CD14-positive monocyte (primary cell): ENCODE measurements around the gene TNFSF4. TPM values are rescaled to one million over a fixed set of nuclear protein-coding genes. Genes with fewer than 3 reads are reported as not detected.

Experiments
- DNase-seq, 3 donors: peaks; one replicate each; pipeline ENCODE4 v3.0.0-alpha.2; 2011 to 2022
- H2AFZ ChIP-seq: 2 replicates; pipeline ENCODE4 v1.6.0; 2012; ENCODE audit warnings: mild to moderate bottlenecking, low read depth, low read length, inconsistent platforms; ENCODE audit not compliant: insufficient read depth, poor library complexity, severe bottlenecking
- H3K27ac ChIP-seq, 2 donors: 1 replicate in 1 of 2; 2 replicates in 1 of 2; pipeline ENCODE4 v1.5.1; 2012 to 2013; ENCODE audit warnings: low read length in 2 of 2, control low read depth in 1 of 2, inconsistent platforms in 1 of 2, low read depth in 1 of 2, mild to moderate bottlenecking in 1 of 2
- H3K27me3 ChIP-seq, 2 donors: one replicate each; pipeline versions ENCODE4 v1.6.0 to v1.6.1; 2011 to 2013; ENCODE audit warnings: low read length in 2 of 2; ENCODE audit not compliant: control insufficient read depth in 2 of 2, insufficient read depth in 2 of 2
- H3K36me3 ChIP-seq, 2 donors: replicated peaks in 1 of 2; 1 replicate in 1 of 2; 2 replicates in 1 of 2; pipeline versions ENCODE4 v1.5.1 to v1.6.1; 2012 to 2013; ENCODE audit warnings: low read length in 2 of 2, control low read depth in 1 of 2, inconsistent platforms in 1 of 2, mild to moderate bottlenecking in 1 of 2; ENCODE audit not compliant: insufficient read depth in 2 of 2, control insufficient read depth in 1 of 2
- H3K4me1 ChIP-seq, 2 donors: 1 replicate in 1 of 2; 2 replicates in 1 of 2; pipeline versions ENCODE4 v1.5.1 to v1.6.1; 2012 to 2013; ENCODE audit warnings: low read length in 2 of 2, control low read depth in 1 of 2, inconsistent platforms in 1 of 2, mild to moderate bottlenecking in 1 of 2, moderate library complexity in 1 of 2; ENCODE audit not compliant: insufficient read depth in 2 of 2, control insufficient read depth in 1 of 2
- H3K4me2 ChIP-seq: replicated peaks from 2 replicates; pipeline ENCODE3; 2012; ENCODE audit warnings: low read length, moderate library complexity, mild to moderate bottlenecking; ENCODE audit not compliant: poor library complexity, severe bottlenecking; ENCODE audit errors: extremely low read depth
- H3K4me3 ChIP-seq, 3 experiments: fragments of 200-600 bp in 1 of 3; sonication (generic) in 1 of 3; replicated peaks in 1 of 3; 1 replicate in 2 of 3; 2 replicates in 1 of 3; pipeline ENCODE4 v1.5.1; 2011 to 2013; ENCODE audit warnings: low read length in 3 of 3, mild to moderate bottlenecking in 3 of 3, control low read depth in 2 of 3, low read depth in 2 of 3, inconsistent platforms in 1 of 3, moderate library complexity in 1 of 3
- H3K79me2 ChIP-seq: 2 replicates; pipeline ENCODE4 v1.6.0; 2012; ENCODE audit warnings: mild to moderate bottlenecking, control low read depth, inconsistent platforms, low read length, moderate library complexity; ENCODE audit not compliant: insufficient read depth
- H3K9ac ChIP-seq: 2 replicates; pipeline ENCODE4 v1.6.0; 2017; ENCODE audit warnings: low read length, mild to moderate bottlenecking; ENCODE audit not compliant: insufficient read depth, poor library complexity, severe bottlenecking
- H3K9me3 ChIP-seq, 2 donors: replicated peaks in 1 of 2; 1 replicate in 1 of 2; 2 replicates in 1 of 2; pipeline versions ENCODE4 v1.5.1 to v1.6.1; 2012 to 2013; ENCODE audit warnings: low read length in 2 of 2, control low read depth in 1 of 2; ENCODE audit not compliant: control insufficient read depth in 1 of 2, insufficient read depth in 1 of 2
- H4K20me1 ChIP-seq: 2 replicates; pipeline ENCODE4 v1.6.0; 2012; ENCODE audit warnings: mild to moderate bottlenecking, low read length, control low read depth, moderate library complexity; ENCODE audit not compliant: insufficient read depth
- H3K27ac Mint-ChIP-seq, 7 donors: one replicate each; pipeline ENCODE4 v1.8.0; 2020; ENCODE audit warnings: mild to moderate bottlenecking in 7 of 7, mixed read lengths in 7 of 7, moderate library complexity in 6 of 7, inconsistent platforms in 2 of 7
- H3K27me3 Mint-ChIP-seq, 3 donors: one replicate each; pipeline ENCODE4 v1.8.0; 2021 to 2022; ENCODE audit warnings: low read depth in 3 of 3, mild to moderate bottlenecking in 3 of 3, mixed read lengths in 3 of 3, moderate library complexity in 3 of 3, inconsistent platforms in 1 of 3
- H3K36me3 Mint-ChIP-seq, 2 donors: one replicate each; pipeline ENCODE4 v1.8.0; 2020; ENCODE audit warnings: mixed read lengths in 2 of 2, inconsistent platforms in 1 of 2, mild to moderate bottlenecking in 1 of 2
- H3K4me1 Mint-ChIP-seq: one replicate; pipeline ENCODE4 v1.8.0; 2020; ENCODE audit warnings: mild to moderate bottlenecking, mixed read lengths
- H3K4me3 Mint-ChIP-seq, 2 donors: one replicate each; pipeline ENCODE4 v1.8.0; 2020; ENCODE audit warnings: mild to moderate bottlenecking in 2 of 2, mixed read lengths in 2 of 2, moderate library complexity in 1 of 2
- H3K9me3 Mint-ChIP-seq, 7 donors: one replicate each; pipeline ENCODE4 v1.8.0; 2020 to 2022; ENCODE audit warnings: mixed read lengths in 7 of 7, mild to moderate bottlenecking in 6 of 7, moderate library complexity in 6 of 7, inconsistent platforms in 2 of 7
- CTCF ChIP-seq: fragments of 200-600 bp; IDR thresholded peaks from one replicate; pipeline ENCODE4 v1.8.0; 2022; ENCODE audit warnings: antibody characterized with exemption, mild to moderate bottlenecking
- WGBS: methylation state at CpG from one replicate; pipeline ENCODE4 v1.1.5; 2013; ENCODE audit warnings: missing lambda C conversion rate; ENCODE audit not compliant: insufficient coverage; 5-methylcytosine and 5-hydroxymethylcytosine counted together
- intact Hi-C, 2 donors: fragments of 100-400 bp; cut with micrococcal nuclease; formaldehyde crosslinking; loops; one replicate each; pipeline versions ENCODE4 v1.15.0 to v1.15.1; 2023
- polyA plus RNA-seq, 3 donors: library from polyadenylated mRNA; depleted of rRNA in 1 of 3; unstranded in 2 of 3; stranded (reverse) in 1 of 3; fragments of 300-500 nt in 2 of 3; fragments of >200 nt in 1 of 3; fragmentation: Illumina TruSeq in 2 of 3; gene quantifications; 1 replicate in 2 of 3; 2 replicates in 1 of 3; pipeline ENCODE4 v1.2.3, GENCODE V29; 2012 to 2021

The TNFSF4 gene
- polyA plus RNA-seq, 3 donors, result 0.21 to 0.40 (median 0.38) TPM

GRCh38 chr1:173193639-173194038, 13.5 kb downstream of the TNFSF4 start:
- Histone ChIP-seq H3K4me2 (no peak overlapping the region), H2AFZ (no peak overlapping the region), H3K79me2 (no peaks in the 10 kb centered on the region), H3K36me3 (no peaks in the 10 kb centered on the region), H3K27me3 (no peaks in the 10 kb centered on the region), H3K9ac (no peak overlapping the region), H3K9me3 (no peaks in the 10 kb centered on the region), H3K4me1 (peaks cover 17 to 22% of the 10 kb centered on the region in 2 donors), H3K4me3 (no peak overlapping the region), H4K20me1 (no peaks in the 10 kb centered on the region), H3K27ac (peak overlapping the region in 1 of 2 donors; percentile 43)
- H3K9me3 Mint-ChIP-seq, result no peaks in the 10 kb centered on the region
- TF ChIP-seq CTCF, result no peak
- H3K4me1 Mint-ChIP-seq, result peaks cover 32% of the 10 kb centered on the region
- no peak overlapping the region for H3K4me3 Mint-ChIP-seq
- H3K36me3 Mint-ChIP-seq, result no peaks in the 10 kb centered on the region
- peak overlapping the region; percentile 53 to 86 (median 66) for H3K27ac Mint-ChIP-seq
- DNase-seq, result peak; percentile 76 to 92 (median 85)
- intact Hi-C loops, result loop anchor here (5.0 to 10.0 kb wide), 5 partner anchors 69 to 449 kb away; partner anchors contain the start of gene TNFSF18 (in 1 of the 2)
- no CpG with 5 or more reads among the region's 2 CpGs for WGBS
- peaks cover 0 to 2% (median 0%) of the 10 kb centered on the region in 3 donors for H3K27me3 Mint-ChIP-seq

GRCh38 chr1:173191011-173191705, 16.0 kb downstream of the TNFSF4 start:
- H3K27ac ChIP-seq, result peak overlapping the region in 1 of 2 donors; percentile 52
- no peak overlapping the region for H3K4me2 ChIP-seq
- H3K79me2 ChIP-seq, result no peaks in the 10 kb centered on the region
- no peaks in the 10 kb centered on the region for H3K36me3 Mint-ChIP-seq
- no peak overlapping the region for H3K4me3 ChIP-seq
- no peaks in the 10 kb centered on the region for H4K20me1 ChIP-seq
- no peaks in the 10 kb centered on the region for H3K27me3 Mint-ChIP-seq
- peaks cover 17 to 22% of the 10 kb centered on the region in 2 donors for H3K4me1 ChIP-seq
- H3K27me3 ChIP-seq, result no peaks in the 10 kb centered on the region
- DNase-seq, result peak; percentile 25 to 71 (median 46)
- TF ChIP-seq CTCF, result no peak
- no peaks in the 10 kb centered on the region for H3K9me3 ChIP-seq
- no peaks in the 10 kb centered on the region for H3K9me3 Mint-ChIP-seq
- no peaks in the 10 kb centered on the region for H3K36me3 ChIP-seq
- no peak overlapping the region for H3K9ac ChIP-seq
- peak overlapping the region; percentile 42 for H2AFZ ChIP-seq
- peak overlapping the region in 5 of 7 donors; percentile 16 to 89 (median 57) for H3K27ac Mint-ChIP-seq
- WGBS, result 0% methylated on average over 1 of the region's 2 CpGs
- H3K4me3 Mint-ChIP-seq, result no peak overlapping the region
- intact Hi-C loops, result loop anchor here (5.0 to 10.0 kb wide), 5 partner anchors 66 to 446 kb away; partner anchors contain the start of gene TNFSF18 (in 1 of the 2)
- H3K4me1 Mint-ChIP-seq, result peaks cover 32% of the 10 kb centered on the region
